GM10266 (cell line): ENCODE measurements around the gene CCT6B.

ENCODE experiments used
- DNase-seq: peaks from one replicate; pipeline ENCODE4 v3.0.0; 2012; ENCODE audit errors: extremely low spot score
- TF ChIP-seq, protein P1 (sequence below): IDR thresholded peaks from 2 replicates; pipeline ENCODE4 v1.5.1; 2012; ENCODE audit warnings: mild to moderate bottlenecking, low read depth; ENCODE audit not compliant: control insufficient read depth, insufficient read depth; ENCODE audit errors: missing control alignments

The CCT6B gene

GRCh38 chr17:34926661-34927060 is 34.6 kb downstream of the CCT6B start:
- TF ChIP-seq, protein P1, sequence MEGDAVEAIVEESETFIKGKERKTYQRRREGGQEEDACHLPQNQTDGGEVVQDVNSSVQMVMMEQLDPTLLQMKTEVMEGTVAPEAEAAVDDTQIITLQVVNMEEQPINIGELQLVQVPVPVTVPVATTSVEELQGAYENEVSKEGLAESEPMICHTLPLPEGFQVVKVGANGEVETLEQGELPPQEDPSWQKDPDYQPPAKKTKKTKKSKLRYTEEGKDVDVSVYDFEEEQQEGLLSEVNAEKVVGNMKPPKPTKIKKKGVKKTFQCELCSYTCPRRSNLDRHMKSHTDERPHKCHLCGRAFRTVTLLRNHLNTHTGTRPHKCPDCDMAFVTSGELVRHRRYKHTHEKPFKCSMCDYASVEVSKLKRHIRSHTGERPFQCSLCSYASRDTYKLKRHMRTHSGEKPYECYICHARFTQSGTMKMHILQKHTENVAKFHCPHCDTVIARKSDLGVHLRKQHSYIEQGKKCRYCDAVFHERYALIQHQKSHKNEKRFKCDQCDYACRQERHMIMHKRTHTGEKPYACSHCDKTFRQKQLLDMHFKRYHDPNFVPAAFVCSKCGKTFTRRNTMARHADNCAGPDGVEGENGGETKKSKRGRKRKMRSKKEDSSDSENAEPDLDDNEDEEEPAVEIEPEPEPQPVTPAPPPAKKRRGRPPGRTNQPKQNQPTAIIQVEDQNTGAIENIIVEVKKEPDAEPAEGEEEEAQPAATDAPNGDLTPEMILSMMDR: no peak
- no peak for DNase-seq

- DNase-seq: no peak
- TF ChIP-seq, protein P1: no peak
Observed at GRCh38 chr17:34920676-34921075, 40.6 kb downstream of the CCT6B start.

DNA sequence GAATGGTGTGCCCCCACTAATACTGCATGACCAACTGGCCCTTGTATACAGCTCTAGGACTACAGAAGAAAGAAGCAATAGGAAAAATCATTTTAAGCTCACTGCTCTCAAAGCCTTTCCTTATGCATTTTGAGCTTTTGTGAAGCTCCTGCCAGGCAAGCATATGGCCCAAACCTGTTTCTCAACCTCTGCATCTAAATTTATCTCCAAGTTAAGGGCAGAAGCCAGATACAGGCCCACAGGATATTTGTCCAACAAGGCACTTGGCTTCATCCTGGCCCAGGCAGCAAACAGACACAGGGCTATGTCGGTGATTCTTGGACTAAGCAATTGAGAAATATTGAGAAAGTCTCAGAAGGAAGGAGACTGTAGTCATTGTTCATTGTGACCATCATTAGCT is 43.9 kb downstream of the CCT6B start:
- TF ChIP-seq, protein P1: no peak
- no peak for DNase-seq

DNA sequence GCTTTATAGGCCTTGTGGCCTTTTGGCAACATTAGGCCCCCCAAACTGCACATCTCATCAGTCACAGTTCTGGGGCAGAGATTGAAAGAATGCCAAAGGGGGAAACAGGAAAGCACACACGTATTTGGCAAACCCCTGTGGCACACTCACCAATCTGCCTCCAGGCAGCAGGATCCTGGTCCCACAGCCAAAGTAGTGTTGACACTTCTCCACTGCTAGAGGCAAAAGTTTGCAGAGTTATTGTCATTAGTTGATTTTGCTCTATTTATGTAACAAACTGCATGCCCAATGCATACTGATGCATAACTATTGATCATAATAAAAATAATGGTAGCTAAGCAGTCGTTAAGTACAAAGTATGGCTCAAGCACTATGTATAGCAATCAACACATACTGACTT is 45.1 kb downstream of the CCT6B start:
- TF ChIP-seq, protein P1: no peak
- DNase-seq: no peak

DNA sequence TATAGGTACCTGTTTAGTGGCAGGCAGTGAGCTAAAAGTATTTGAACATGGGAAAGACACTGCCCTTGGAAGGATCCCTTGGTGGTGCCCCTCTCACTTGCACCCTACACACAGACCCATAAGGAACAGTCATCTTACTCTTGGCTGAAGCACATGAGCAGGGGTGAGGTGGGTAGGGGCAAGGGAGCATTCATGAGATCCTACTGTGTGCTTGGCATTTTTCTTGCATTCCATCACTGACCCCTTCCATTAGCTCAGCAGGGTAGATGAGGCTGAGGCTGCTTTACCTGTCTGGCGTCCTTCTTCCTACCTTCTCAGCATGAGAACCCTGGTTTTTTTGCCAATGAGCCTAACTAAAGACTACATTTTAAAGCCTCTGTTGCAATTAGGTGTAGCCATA is 48.3 kb downstream of the CCT6B start:
- TF ChIP-seq, protein P1: no peak
- DNase-seq: no peak

GRCh38 chr17:34909040-34909439 is 52.2 kb downstream of the CCT6B start:
- DNase-seq: no peak
- TF ChIP-seq, protein P1: no peak

GRCh38 chr17:34902831-34903547 is 58.3 kb downstream of the CCT6B start:
- no peak for DNase-seq

More at GRCh38 chr17:34902831-34903547, 58.3 kb downstream of the CCT6B start:
- TF ChIP-seq, protein P1: no peak
